Measurements from ENCODE around the gene ATP11B.

DNA sequence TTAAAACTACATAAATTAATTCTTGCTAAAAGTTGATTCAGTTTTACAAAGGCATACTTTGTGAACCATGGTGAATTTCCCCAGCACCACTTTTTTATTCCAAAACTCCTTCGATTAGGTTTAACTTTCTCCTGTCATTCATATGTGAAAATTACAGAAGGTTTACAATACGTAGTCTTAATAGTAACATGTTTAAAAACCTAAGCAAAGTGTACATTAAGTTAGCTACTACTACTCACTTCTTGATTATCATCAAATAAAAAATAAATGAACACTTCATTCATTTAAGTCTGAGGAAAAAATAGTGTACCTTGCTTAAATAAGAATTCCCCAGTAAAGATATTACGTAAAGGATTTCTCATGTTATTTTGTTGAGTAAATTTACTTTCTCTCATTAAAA lies 148.4 kb downstream of the ATP11B start:
- TF ChIP-seq POLR2AphosphoS5 (IDR thresholded peaks at IDR 0.05), result no peak
- TF ChIP-seq CTCF (IDR thresholded peaks at IDR 0.05), result no peak
